ENCODE results near the gene STK17A. TPM values are rescaled to one million over a fixed set of nuclear protein-coding genes. Genes with fewer than 3 reads are reported as not detected.

Gene STK17A
- polyA plus RNA-seq, 2 donors = 7.4 to 9.8 TPM

DNA sequence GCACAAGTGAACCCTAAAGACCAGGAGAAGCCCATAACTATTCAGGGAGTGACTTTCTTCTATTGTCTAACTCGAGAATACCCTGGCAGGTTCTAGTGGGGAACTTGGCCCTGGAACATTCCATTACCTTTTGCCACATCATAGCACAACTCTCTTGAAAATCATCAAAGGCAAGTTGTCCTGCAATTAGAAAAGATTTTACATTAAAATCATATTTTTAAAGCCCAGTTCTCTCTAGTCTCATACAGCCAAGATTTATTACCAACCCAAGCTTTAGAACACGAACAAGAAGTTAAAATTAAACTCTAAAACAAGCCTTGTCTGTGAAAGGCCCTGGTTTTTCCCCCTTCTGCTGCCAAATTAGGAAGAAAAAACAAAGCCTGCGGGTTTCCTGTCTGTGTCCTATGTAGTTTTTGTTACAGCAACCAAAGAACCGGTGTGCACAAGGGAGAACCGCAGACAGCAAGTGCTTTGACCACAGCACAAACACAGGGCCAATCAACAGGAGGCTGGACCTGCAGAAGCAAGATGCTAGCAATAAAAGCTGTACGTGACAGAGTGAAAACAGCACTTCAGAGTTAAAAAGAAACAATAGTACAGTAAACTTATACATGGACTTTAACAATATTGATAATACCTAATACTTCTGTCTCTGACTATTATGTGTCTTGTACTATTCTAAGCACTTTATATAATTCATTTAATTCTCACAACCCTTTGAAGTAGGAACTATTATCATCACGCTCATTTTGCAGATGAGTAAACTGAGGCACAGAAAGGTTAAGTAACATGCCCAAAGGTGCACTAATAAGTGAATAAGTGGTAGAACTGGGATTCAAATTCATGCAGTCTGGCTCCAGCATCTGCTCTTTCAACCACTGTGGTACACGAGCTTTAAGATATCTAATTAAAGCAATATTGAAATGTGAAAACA lies 65.8 kb downstream of the STK17A start:
- H3K4me3 ChIP-seq (ENCODE audit: low read depth in 1 of 2, low read length in 2 of 2) = no peak overlapping the region
- H3K4me1 ChIP-seq (ENCODE audit: control insufficient read depth in 2 of 2, insufficient read depth in 2 of 2, low read length in 1 of 2) = peaks cover 0 to 21% of the 10 kb centered on the region in 2 donors
- peak overlapping the region; percentile 86 to 98 for H3K27ac ChIP-seq (ENCODE audit: low read depth in 2 of 2, low read length in 1 of 2)
- H3K9me3 ChIP-seq (ENCODE audit: control insufficient read depth in 2 of 2, insufficient read depth in 1 of 2, low read depth in 1 of 2, low read length in 1 of 2) = no peaks in the 10 kb centered on the region
- WGBS, 2 donors = 20 to 30% methylated on average over 8 of the region's 8 CpGs
- H3K36me3 ChIP-seq (ENCODE audit: control insufficient read depth in 2 of 2, insufficient read depth in 2 of 2, low read length in 1 of 2) = peaks cover 0 to 2% of the 10 kb centered on the region in 2 donors
- no peaks in the 10 kb centered on the region for H3K27me3 ChIP-seq (ENCODE audit: control insufficient read depth in 1 of 2, insufficient read depth in 2 of 2, low read length in 2 of 2)

DNA sequence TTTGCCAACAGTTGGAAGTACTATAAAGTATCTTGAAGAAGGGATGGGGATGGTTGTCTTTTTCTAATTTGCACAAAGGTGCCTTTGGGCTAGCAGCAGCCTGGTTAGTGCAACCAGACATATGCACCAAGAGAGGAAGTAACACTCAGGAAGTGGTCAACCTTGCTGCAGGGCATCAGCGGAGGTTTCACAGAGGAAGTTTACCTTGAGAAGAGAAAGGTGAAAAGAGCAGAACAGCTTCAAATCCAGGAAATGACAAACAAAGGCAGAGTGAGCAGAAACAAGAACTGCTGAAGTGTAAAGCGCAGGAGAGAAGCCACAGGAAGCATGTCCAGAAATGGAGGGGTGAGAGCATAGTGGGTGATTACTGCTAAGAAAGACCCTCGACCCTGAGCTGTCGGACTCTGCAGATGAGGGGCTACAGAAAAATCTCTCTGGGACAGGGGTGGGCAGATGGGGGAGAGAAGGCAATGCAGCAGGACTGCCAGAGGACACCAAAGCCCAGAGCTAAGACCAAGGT lies 66.9 kb downstream of the STK17A start:
- peak overlapping the region; percentile 53 to 76 for H3K27ac ChIP-seq (ENCODE audit: low read depth in 2 of 2, low read length in 1 of 2)
- H3K9me3 ChIP-seq (ENCODE audit: control insufficient read depth in 2 of 2, insufficient read depth in 1 of 2, low read depth in 1 of 2, low read length in 1 of 2) = no peaks in the 10 kb centered on the region
- H3K4me3 ChIP-seq (ENCODE audit: low read depth in 1 of 2, low read length in 2 of 2) = no peak overlapping the region
- H3K27me3 ChIP-seq (ENCODE audit: control insufficient read depth in 1 of 2, insufficient read depth in 2 of 2, low read length in 2 of 2) = no peaks in the 10 kb centered on the region
- H3K36me3 ChIP-seq (ENCODE audit: control insufficient read depth in 2 of 2, insufficient read depth in 2 of 2, low read length in 1 of 2) = no peaks in the 10 kb centered on the region
- WGBS, 2 donors = 59% methylated on average over 4 of the region's 4 CpGs
- peaks cover 0 to 19% of the 10 kb centered on the region in 2 donors for H3K4me1 ChIP-seq (ENCODE audit: control insufficient read depth in 2 of 2, insufficient read depth in 2 of 2, low read length in 1 of 2)

DNA sequence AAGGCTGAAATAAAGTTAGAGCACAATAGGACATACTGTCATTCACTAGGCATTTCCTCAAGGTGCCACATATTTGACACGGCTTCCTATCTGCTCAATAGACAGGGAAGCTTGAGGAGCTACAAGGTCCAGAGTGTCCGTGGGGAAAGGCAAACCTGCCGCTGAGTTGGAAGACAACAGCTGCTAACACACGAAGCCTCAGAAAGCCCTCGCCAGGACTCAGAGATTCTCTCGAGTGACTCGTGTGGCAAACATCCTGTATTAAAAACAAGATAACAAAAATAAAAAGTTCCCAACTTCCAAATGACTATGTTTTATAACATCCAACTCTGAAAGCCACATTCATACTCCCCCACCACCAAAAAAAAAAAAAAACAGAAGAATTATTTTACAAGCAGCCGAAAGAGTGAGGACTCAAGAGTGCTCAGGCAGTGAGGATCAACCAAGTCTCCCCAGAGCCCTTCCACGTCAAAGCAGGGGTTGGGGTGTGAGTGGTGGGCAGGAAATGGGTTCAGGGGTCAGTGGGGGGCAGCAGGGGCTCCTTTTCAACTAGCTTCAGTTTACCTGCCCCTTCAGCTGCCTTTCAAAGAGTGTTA lies 67.6 kb downstream of the STK17A start:
- Histone ChIP-seq H3K27me3 (ENCODE audit: control insufficient read depth in 1 of 2, insufficient read depth in 2 of 2, low read length in 2 of 2) (no peaks in the 10 kb centered on the region), H3K4me1 (ENCODE audit: control insufficient read depth in 2 of 2, insufficient read depth in 2 of 2, low read length in 1 of 2) (peaks cover 0 to 19% of the 10 kb centered on the region in 2 donors), H3K27ac (ENCODE audit: low read depth in 2 of 2, low read length in 1 of 2) (peak overlapping the region; percentile 60 to 70), H3K4me3 (ENCODE audit: low read depth in 1 of 2, low read length in 2 of 2) (no peak overlapping the region), H3K36me3 (ENCODE audit: control insufficient read depth in 2 of 2, insufficient read depth in 2 of 2, low read length in 1 of 2) (no peaks in the 10 kb centered on the region), H3K9me3 (ENCODE audit: control insufficient read depth in 2 of 2, insufficient read depth in 1 of 2, low read depth in 1 of 2, low read length in 1 of 2) (no peaks in the 10 kb centered on the region)
- WGBS, 2 donors = 47 to 52% methylated on average over 9 of the region's 9 CpGs

DNA sequence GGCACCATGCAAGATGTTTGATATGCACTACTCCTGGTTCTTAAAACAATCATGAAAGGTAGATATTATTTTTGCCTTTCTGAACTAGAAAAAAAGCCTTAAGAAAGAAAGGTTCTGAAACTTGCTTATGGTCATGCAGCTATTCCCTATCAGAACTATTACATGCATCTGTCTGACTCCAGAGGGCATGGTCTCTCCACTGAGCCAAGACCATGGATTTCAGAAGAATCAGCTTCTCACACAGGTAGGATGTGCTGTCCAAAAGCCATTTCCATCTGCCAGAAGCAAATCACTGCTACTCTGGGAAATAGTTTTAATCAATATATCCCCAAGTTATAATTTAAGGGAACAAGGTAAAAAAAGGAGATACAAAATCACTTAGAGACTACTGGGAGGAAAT lies 69.5 kb downstream of the STK17A start:
- H3K4me1 ChIP-seq (ENCODE audit: control insufficient read depth in 2 of 2, insufficient read depth in 2 of 2, low read length in 1 of 2) = peaks cover 0 to 10% of the 10 kb centered on the region in 2 donors
- no peak overlapping the region for H3K4me3 ChIP-seq (ENCODE audit: low read depth in 1 of 2, low read length in 2 of 2)
- H3K27me3 ChIP-seq (ENCODE audit: control insufficient read depth in 1 of 2, insufficient read depth in 2 of 2, low read length in 2 of 2) = no peaks in the 10 kb centered on the region
- no peak overlapping the region for H3K27ac ChIP-seq (ENCODE audit: low read depth in 2 of 2, low read length in 1 of 2)
- H3K36me3 ChIP-seq (ENCODE audit: control insufficient read depth in 2 of 2, insufficient read depth in 2 of 2, low read length in 1 of 2) = no peaks in the 10 kb centered on the region
- H3K9me3 ChIP-seq (ENCODE audit: control insufficient read depth in 2 of 2, insufficient read depth in 1 of 2, low read depth in 1 of 2, low read length in 1 of 2) = no peaks in the 10 kb centered on the region

DNA sequence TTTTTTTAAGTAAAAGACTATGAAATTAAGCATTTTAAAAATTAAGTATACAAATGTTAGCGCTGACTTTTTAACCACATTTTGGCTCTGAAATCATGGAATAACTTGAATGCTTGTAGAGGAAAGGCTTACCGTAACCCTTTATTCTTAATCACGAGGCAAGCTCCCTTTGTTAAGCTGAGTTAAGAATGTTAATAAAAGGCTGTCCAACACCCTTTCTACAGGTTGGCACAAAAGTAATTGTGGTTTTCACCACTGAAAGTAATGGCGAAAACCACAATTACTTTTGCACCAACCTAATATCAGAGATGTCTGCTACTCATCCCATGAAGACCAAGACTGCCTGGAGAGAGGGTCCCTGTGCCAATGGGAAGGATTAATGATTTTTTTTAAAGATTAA lies 70.6 kb downstream of the STK17A start:
- Histone ChIP-seq H3K27ac (ENCODE audit: low read depth in 2 of 2, low read length in 1 of 2) (no peak overlapping the region), H3K4me3 (ENCODE audit: low read depth in 1 of 2, low read length in 2 of 2) (no peak overlapping the region), H3K36me3 (ENCODE audit: control insufficient read depth in 2 of 2, insufficient read depth in 2 of 2, low read length in 1 of 2) (no peaks in the 10 kb centered on the region), H3K9me3 (ENCODE audit: control insufficient read depth in 2 of 2, insufficient read depth in 1 of 2, low read depth in 1 of 2, low read length in 1 of 2) (no peaks in the 10 kb centered on the region), H3K4me1 (ENCODE audit: control insufficient read depth in 2 of 2, insufficient read depth in 2 of 2, low read length in 1 of 2) (peaks cover 0 to 4% of the 10 kb centered on the region in 2 donors), H3K27me3 (ENCODE audit: control insufficient read depth in 1 of 2, insufficient read depth in 2 of 2, low read length in 2 of 2) (no peaks in the 10 kb centered on the region)
- WGBS, 2 donors = 77 to 80% methylated on average over 4 of the region's 4 CpGs

DNA sequence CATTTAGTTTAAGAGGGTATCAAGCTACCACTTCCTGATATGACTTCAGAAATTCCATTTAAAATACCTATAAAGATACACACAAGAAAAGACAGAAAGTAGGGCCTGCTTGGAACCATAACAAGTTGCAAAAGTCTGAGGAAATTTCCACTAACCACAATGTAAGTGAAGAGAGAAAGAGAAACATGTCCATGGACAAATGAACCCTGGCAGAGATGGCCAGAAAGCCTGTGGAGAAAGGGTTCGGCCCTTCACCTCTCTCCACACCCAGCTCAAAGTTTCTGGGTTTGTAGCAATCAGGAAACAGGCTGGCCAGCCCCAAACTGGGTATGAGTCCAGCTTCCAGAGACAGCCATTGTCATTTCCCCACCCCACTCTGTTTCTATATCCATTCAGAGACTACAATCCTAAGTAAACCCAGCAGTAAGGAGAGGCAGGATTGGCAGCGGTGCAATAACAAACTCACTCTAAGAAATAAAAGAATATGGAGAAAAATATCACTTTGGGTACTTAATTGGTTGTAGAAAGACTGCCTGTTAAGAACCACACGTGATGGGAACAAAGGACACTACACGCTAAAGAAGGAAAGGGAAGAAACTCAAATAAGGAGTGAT lies 71.1 kb downstream of the STK17A start:
- Histone ChIP-seq H3K4me1 (ENCODE audit: control insufficient read depth in 2 of 2, insufficient read depth in 2 of 2, low read length in 1 of 2) (peaks cover 0 to 4% of the 10 kb centered on the region in 2 donors), H3K36me3 (ENCODE audit: control insufficient read depth in 2 of 2, insufficient read depth in 2 of 2, low read length in 1 of 2) (no peaks in the 10 kb centered on the region), H3K27me3 (ENCODE audit: control insufficient read depth in 1 of 2, insufficient read depth in 2 of 2, low read length in 2 of 2) (no peaks in the 10 kb centered on the region), H3K27ac (ENCODE audit: low read depth in 2 of 2, low read length in 1 of 2) (peak overlapping the region in 1 of 2 donors; percentile 6), H3K4me3 (ENCODE audit: low read depth in 1 of 2, low read length in 2 of 2) (no peak overlapping the region), H3K9me3 (ENCODE audit: control insufficient read depth in 2 of 2, insufficient read depth in 1 of 2, low read depth in 1 of 2, low read length in 1 of 2) (no peaks in the 10 kb centered on the region)
- WGBS, 2 donors = 86 to 87% methylated on average over 4 of the region's 4 CpGs

DNA sequence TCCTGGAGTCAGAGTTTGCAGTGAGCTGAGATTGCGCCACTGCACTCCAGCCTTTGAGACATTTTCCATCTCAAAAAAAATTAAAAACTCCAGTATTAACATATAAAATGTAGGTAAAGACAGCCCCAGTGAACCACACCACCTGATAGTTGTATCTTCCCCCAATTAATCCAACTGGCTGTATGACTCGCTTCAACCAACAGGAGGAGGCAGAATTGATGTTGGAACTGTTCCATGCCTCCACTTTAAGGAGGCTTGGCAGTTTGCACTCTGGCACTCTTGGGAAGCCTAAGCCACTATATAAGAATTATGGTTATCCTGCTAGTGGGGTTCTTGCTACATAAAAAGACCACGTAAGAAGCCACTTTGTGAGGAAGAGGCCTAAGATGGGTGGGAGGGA lies 72.7 kb downstream of the STK17A start:
- WGBS, 2 donors = 96% methylated on average over 3 of the region's 3 CpGs
- Histone ChIP-seq H3K27me3 (ENCODE audit: control insufficient read depth in 1 of 2, insufficient read depth in 2 of 2, low read length in 2 of 2) (no peaks in the 10 kb centered on the region), H3K27ac (ENCODE audit: low read depth in 2 of 2, low read length in 1 of 2) (no peak overlapping the region), H3K4me3 (ENCODE audit: low read depth in 1 of 2, low read length in 2 of 2) (no peak overlapping the region), H3K36me3 (ENCODE audit: control insufficient read depth in 2 of 2, insufficient read depth in 2 of 2, low read length in 1 of 2) (no peaks in the 10 kb centered on the region), H3K4me1 (ENCODE audit: control insufficient read depth in 2 of 2, insufficient read depth in 2 of 2, low read length in 1 of 2) (peaks cover 0 to 4% of the 10 kb centered on the region in 2 donors), H3K9me3 (ENCODE audit: control insufficient read depth in 2 of 2, insufficient read depth in 1 of 2, low read depth in 1 of 2, low read length in 1 of 2) (no peaks in the 10 kb centered on the region)

DNA sequence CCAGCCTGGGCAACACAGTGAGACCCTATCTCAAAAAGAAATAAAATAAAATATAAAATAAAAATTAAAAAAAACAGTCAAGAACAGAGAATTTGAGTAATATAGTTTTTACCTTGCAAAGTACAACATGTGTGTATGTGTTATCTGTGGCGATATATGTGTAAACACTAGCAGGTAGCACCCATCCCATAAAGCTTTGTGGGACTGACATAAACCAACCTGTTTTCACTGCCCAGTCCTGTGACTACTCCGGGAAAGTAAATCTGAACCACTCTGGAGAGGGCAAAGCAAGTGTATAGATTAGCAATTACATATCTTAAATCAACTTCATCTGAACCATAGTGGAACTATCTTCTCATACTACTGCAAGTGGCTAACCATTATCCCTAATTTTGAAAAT lies 74.1 kb downstream of the STK17A start:
- Histone ChIP-seq H3K27me3 (ENCODE audit: control insufficient read depth in 1 of 2, insufficient read depth in 2 of 2, low read length in 2 of 2) (no peaks in the 10 kb centered on the region), H3K36me3 (ENCODE audit: control insufficient read depth in 2 of 2, insufficient read depth in 2 of 2, low read length in 1 of 2) (no peaks in the 10 kb centered on the region), H3K4me1 (ENCODE audit: control insufficient read depth in 2 of 2, insufficient read depth in 2 of 2, low read length in 1 of 2) (peaks cover 0 to 2% of the 10 kb centered on the region in 2 donors), H3K9me3 (ENCODE audit: control insufficient read depth in 2 of 2, insufficient read depth in 1 of 2, low read depth in 1 of 2, low read length in 1 of 2) (no peaks in the 10 kb centered on the region), H3K4me3 (ENCODE audit: low read depth in 1 of 2, low read length in 2 of 2) (no peak overlapping the region), H3K27ac (ENCODE audit: low read depth in 2 of 2, low read length in 1 of 2) (no peak overlapping the region)
- WGBS, 2 donors = 80 to 95% methylated on average over 2 of the region's 2 CpGs

DNA sequence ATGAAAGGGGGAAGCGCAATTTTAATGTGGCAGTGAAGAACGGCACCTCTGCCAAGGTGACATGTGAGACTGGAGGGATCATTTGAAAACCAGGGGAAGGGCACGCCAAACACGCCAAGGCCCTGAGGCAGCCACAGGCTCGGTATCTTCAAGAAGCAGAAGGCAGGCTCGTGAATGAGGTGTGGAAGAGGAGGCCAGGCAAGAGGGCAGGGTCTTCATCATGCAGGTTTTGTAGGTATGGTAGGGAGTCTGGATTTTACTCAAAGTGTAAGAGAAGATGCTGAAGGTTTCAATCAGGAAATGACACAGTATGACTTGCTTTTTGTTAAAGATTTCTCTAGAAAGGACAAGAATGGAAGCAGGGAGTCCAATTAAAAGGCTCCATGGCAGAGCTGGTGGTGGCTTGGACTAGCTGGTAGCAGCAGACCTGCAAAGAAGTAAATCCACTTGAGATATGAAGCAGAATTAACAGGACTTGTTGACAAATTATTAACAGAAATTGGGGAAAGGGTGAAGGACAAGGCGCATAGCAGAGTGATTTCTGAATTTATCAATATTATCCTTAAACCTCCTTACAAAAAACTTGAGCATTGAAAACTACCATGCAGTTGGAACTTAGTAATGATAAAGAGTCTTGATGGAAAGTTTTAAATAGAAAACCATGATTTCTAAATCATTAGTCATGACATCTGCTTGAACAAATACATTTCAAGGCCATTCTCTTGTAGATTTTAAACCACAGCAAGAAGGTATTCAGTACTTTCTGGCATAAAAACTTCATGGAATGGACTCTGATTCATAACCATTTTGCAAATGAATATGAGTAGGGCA lies 76.0 kb downstream of the STK17A start:
- Histone ChIP-seq H3K4me3 (ENCODE audit: low read depth in 1 of 2, low read length in 2 of 2) (no peak overlapping the region), H3K27me3 (ENCODE audit: control insufficient read depth in 1 of 2, insufficient read depth in 2 of 2, low read length in 2 of 2) (no peaks in the 10 kb centered on the region), H3K36me3 (ENCODE audit: control insufficient read depth in 2 of 2, insufficient read depth in 2 of 2, low read length in 1 of 2) (no peaks in the 10 kb centered on the region), H3K4me1 (ENCODE audit: control insufficient read depth in 2 of 2, insufficient read depth in 2 of 2, low read length in 1 of 2) (peaks cover 0 to 2% of the 10 kb centered on the region in 2 donors), H3K9me3 (ENCODE audit: control insufficient read depth in 2 of 2, insufficient read depth in 1 of 2, low read depth in 1 of 2, low read length in 1 of 2) (no peaks in the 10 kb centered on the region), H3K27ac (ENCODE audit: low read depth in 2 of 2, low read length in 1 of 2) (no peak overlapping the region)
- 65 to 74% methylated on average over 7 of the region's 7 CpGs for WGBS, 2 donors

Measured in esophagus (tissue), 2 donors.